Superior temporal gyrus (tissue), 1 donor: Measurements from ENCODE around the gene MORN5.
"Not testable (repeated sequence)": the region's sequence is repeated elsewhere in the genome, so short reads cannot be mapped to it uniquely, and the experiment has no call there.

Experiments
- DNase-seq: peaks from one replicate; pipeline ENCODE4 v3.0.0-alpha.2; 2016; ENCODE audit errors: extremely low spot score

Gene MORN5

DNA sequence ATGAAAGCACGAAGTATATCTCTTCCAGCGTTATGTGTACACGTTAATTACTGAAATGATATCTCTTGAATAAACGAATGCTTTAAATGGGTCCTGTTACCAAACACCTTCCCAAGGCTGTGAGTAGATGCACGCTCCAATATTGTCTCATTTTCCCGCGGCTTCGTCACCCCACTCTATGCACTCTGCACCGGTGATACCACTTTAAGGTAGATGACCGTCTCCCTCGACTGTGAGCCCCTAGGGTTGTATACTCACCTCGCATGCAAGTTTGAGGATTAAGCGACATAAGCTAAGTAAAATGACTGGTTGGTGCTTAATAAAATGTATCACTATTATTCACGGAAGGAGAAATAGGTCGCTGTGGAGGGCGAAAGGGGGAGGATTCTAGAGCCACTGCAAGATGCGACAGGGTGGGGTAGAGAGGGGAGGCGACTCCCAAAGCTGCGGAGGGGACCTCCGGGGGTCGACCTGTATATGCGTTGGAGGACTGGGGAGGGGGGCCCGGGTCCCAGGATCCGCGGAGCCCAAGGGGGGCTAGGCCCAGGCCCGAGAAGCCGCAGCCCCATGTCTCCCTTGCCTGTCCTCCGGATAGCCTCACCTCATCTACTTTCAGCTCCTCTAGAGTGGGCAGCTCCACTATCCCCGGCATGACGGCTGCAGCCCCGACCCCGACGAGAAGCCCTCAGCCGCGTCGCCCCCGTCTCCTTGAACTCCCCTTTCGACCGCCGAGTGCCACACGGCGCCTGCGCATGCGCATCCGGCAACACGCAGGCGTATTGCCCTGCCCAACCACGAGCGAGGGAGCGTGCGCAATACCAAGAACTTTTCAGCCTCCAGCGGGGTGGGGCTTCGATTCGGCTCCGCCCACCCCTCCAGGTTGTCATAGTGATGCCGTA lies at the start of gene MORN5, which contains the start of gene NDUFA8:
TSS of gene MORN5 (plus strand) at position 883 of the 899 bp plus-strand sequence. CDS start 65 bp downstream, outside the sequence.
TSS of gene NDUFA8 (minus strand) at position 754 of the 899 bp plus-strand sequence. CDS start at position 652, 102 bp downstream.
- peak; percentile 97 for DNase-seq

DNA sequence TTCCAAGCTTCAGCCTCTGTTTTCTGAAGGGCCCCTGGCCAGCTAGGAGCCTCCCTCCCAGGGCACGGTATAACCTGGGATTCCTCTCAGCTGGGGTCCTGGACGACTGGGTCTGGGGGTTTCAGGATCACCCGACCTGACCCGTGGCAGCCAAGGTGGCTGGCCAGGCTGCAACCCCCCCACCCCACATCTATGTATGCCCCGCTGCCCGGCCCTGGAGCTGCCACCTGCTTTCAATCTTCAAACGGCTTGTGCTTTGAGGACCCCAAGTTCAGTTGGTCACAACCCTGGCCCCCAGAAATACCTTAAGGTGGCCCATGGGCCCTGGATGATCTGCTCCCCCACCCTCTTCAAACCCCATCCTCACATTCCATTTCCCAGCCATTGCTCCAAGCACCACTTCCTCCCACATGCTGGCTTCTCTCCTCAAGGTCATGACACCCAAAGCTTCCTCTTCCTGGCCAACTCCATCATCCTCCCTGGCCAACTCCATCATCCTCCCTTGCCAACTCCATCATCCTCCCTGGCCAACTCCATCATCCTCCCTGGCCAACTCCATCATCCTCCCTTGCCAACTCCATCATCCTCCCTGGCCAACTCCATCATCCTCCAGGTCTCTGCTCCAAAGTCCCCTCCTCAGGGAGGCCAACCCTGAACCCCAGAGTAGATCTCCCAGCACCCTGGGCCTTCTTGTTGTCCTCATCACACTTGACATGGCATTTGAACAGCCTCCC lies 49.4 kb upstream of the MORN5 start:
- DNase-seq: no peak

DNA sequence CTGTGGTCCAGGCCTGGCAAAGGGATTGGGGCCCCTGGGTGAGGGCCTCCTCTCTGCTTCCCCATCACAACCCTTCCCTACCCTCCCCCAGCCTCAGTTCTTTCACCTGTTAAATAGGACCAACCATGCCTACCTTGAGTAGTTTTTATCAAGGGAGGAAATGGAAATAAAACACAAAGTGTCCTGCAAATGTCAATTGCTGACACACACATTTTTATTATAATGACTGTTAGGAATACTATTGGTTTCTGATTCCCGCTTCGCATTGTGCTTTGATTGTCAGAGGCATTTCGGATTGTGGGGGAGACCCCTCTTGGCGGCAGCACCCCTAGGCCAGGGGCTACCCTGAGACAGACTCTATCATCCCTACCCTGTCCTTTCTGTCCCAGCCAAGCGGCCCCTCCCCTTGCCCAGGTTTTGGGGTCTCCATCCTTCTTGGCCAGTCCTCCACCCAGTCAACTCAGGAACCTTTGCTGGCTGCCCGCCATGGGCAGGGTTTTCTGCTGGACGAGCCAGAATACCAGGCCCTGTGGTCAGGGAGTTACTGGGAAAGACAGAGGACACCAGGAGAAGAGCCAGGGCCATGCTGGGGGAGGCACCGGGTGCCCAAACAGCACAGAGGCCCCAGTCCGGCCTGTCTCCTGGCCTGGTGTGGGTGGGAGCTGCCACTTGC lies 48.2 kb upstream of the MORN5 start:
- no peak for DNase-seq

DNA sequence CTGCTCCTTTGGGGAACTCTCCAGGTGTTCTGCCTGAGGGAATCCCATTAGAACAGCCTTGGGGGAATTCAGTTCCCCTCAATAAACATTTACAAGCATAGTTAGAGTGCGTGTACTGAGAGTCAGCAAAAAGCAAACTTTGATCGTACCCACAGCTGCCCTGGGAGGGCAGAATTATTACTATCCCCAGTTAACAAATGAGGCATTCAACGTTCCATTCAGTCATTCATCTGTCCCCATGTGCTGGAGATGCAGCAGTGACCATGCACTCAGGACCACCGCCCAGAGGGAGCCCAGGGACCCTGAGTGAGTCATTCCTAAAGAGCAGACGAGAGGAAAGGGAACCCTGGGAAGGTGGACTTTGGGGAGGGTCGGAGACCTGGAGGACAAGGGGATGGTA lies 47.5 kb upstream of the MORN5 start:
- no peak for DNase-seq

DNA sequence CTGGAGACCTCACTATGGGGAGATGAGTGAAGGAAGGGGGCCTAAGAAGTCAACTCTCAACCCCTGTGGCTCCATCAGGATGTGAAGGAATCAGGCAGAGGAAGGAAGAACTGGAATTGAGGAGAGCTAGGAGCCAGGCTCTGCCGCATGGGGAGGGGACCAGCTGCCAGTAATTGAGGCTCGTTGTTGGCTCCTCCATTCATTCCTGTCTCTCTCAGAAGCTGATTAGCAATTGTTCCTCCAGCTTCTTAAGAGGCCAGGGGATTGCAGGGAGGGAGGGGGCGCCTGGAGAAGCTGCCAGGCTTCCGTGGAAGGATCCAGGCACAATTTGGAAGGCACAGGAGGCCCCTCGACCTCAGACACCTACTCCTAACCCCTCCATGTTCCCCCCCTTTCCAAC lies 46.1 kb upstream of the MORN5 start:
- no peak for DNase-seq

DNA sequence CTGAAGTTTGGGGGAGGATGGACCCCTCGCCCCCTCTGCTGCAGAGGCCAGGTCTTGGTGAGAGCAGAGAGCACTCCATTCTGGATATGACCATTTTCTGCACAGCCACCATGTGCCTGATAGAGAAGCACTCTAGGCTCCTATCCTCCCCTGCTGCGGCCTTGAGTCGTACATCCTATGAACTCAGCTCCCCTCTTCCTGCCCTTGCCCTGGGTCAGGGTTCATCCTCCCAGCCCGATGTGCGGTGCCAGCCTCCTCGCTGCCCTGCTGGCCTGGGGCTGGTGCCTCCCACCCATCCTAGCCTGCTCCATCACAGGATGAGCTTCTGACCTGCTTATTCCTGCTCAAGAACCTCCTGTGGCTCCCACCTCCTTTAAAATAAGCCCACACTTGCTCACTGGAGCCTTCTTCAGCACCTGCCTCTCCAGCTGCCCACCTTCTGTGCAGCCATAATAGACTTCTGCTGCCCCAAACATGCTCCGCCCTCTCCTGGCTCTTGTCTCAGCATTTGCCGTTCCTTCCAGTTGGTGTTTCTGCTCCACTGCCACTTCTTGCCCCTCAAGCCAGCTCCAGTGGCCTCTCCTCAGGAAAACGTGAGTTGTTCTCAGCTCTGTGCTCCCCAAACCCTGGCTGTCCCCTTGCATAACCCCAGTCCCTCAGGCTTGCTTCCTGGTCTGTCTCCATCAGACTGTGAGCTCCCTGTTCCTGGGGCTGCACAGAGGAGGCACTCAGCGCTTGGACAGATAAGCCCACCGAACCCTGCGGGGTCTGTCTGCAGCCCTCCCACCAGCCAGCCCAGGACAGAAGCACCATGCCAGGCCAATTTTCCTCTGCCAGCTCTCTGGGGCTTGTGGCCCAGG lies 44.3 kb upstream of the MORN5 start:
- DNase-seq: no peak

DNA sequence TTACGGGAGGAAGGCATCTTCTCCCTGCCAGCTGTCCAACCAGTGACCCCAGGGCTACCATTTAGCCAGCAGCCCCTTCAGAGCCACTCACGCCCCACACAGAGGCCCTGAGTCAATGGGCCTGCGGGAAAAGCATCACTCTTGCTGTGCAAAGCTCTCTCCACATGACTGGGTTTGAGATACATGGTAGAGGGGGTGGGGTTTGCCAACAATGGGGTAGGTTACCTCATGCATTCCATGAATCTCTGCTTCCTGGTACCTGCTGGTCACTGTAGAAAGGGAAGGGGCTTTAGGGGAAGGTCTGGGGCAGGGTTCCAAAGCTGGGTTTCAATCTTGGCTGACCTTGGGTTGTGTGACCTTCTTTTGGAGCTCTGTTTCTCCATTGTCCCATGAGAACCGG lies 43.7 kb upstream of the MORN5 start:
- DNase-seq: no peak

DNA sequence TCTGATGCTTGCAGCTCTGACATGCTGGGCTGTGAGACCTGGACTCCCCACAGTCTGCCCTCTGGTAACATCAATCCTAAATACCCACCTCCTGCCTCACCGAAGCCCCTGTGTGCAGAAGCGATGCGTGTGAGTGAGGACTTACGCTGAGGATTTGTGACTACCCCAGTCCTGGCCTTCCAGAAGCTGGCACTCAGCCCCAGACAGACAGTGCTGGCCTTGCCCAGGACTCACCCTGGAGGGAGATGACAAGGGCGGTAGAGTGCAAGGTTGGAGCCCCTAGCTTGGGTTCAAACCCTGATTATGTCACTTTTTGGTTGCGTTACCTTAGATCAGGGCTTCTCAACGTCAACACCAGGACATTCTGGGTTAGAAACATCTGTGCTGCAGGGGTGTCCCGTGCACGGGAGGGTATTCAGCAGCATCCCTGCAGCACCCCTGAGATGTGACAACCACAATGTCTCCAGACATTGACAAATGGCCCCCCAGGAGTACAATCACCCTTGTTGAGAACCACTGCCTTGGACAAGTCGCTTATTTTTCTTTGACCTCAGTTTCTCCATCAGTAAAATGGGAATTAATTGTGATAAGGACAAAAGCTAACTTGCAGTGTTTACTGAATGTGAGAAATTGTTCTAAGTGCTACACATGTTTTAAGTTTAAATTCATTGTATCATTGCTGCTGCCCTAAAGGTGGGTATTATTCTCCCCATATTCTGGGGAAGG lies 43.1 kb upstream of the MORN5 start:
- DNase-seq: no peak

DNA sequence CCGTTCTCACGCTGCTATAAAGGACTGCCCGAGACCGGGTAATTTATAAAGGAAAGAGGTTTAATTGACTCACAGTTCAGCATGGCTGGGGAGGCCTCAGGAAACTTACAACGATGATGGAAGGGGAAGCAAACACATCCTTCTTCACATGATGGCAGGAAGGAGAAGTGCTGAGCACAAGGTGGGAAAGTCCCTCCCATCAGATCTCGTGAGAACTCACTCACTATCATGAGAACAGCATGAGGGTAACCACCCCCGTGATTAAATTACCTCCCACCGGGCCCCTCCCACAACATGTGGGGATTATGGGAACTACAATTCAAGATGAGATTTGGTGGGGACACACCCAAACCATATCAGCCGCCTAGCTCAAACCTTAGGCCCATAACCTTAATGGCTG lies 42.5 kb upstream of the MORN5 start:
- not testable (repeated sequence) for DNase-seq

DNA sequence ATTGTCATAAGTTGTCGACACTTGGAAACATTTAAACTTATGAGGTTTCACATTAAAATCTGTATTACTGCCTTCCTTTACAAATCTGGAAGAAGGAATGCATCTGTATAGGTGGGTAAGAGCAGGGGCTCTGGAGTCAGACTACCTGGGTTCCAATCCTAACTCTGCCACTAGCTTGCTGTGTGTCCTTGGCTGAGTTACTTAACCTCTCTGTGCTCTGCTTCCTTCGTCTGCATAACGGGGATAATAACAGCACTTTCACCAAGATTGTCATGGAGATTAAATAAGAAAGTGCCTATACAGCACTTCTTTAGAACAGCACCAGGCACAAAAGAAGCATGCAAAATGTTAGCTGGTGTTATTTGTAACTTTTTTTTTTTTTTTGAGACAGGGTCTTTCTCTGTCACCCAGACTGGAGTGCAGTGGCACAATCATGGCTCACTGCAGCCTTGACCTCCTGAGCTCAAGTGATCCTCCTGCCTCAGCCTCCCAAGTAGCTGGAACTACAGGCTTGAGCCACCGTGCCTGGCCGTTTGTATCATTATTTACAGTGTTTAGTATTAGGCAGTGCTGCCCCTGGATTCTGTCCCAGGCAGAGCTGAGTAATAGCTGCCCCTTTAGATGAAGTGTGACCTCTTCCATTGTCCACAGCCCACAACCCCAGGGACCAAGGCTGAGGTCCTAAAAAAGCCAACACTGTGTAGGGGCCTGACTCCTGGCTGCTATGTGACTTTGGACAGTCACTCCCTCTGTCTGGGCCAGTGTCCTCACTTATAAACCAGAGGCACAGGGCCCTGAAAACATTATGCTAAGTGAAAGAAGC lies 41.2 kb upstream of the MORN5 start:
- DNase-seq: no peak

DNA sequence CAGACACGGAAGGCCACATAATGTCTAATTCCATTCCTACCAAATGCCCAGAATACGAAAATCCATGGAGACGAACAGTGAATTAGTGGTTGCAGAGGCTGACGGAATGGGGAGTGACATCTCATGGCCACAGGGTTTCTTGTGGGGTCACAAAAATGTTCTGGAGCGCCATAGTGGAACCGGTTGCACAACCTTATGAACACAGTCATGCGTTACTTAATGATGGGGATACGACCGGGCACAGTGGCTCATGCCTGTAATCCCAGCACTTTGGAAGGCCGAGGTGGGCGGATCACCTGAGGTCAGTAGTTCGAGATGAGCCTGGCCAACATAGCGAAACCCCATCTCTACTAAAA lies 40.6 kb upstream of the MORN5 start:
- no peak for DNase-seq

DNA sequence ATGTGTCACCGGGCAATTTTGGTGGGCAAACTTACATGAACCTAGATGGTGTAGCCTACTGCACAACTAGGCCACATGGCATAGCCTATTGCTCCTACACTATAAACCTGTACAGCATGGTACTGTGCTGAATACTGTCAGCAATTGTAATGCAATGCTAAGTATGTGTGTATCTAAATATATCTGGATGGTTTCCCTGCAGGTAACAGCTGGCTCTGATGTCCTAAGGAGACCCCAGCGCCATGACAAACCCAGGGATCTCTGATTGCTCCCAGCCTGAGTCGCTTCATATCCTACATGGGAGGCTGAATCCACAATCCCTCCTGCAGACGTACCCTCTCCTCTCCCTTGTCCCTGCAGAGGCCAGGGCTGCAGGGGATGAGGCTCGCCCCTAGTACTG lies 40.0 kb upstream of the MORN5 start:
- DNase-seq: no peak

DNA sequence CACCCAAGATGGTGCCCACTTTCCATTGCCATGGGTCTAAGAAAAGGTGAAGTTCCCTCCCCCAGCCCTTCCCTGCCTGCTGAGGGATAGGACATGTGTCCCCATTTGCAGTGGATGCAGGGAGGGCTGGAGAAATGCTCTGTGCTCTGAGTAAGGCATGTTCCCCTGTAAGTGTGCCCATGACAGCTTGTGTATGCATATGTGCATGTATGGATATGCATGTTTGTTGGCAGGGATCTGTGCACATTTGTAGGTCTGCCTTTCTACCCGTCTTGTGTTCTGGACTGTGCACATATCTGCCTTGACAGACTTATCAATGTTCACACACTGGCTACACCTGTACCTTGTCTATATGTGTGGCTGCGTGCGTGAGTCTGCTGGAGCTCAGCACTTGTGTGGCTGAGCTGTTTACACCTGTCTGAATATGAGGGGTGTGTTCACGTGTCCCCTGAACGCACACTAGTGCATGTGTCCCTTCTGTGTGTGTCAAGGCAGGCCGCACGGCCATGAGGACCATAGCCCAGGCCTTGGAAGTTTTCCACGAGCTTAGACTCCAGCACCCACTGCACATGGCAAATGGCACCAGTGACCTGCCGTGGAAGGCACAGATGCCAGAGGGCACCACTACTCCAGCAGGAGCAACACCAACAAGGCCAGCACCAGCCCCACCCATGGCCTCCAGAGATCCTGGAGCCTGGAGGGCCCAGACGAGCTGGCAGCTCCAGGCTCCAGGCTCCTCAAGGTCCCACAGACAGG lies 39.2 kb upstream of the MORN5 start:
- DNase-seq: no peak

DNA sequence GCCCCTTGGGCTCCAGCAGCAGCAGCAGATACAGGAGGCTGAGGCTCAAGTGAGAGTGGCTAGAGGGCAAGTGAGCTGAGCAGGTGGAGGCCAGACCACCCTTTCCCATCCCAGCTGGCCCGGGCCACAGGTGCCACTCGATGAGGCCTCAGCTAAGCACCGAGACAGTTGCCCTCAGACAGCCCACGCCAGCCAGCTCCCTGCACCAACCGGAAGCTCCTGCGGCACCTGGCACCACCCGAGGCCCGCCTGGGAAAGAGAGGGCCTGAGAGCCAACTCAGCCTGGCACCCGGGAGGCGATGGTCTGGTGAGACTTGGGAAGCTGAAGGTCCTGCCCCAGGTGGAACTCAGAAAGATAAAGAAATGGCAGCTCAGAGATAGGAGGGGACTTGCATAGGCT lies 38.3 kb upstream of the MORN5 start:
- no peak for DNase-seq

DNA sequence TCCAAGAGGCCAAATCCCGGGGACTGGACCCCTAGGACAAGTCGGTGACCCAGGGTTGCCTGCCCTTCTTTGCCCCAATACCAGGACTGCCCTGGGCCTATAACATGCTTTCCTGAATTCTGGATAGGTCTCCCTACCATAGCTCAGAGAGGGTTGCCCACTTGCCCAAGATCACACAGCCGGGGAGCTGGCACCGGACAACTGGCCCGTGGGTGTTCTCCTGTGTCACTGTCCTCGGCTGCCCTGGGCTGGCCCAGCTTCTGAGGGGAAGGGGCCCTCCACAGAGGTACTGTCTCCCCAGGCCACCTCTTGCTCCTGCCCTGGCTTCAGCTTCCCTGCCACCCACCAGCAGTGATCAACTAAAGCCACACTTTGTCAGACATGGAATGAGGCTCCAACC lies 37.8 kb upstream of the MORN5 start:
- no peak for DNase-seq

DNA sequence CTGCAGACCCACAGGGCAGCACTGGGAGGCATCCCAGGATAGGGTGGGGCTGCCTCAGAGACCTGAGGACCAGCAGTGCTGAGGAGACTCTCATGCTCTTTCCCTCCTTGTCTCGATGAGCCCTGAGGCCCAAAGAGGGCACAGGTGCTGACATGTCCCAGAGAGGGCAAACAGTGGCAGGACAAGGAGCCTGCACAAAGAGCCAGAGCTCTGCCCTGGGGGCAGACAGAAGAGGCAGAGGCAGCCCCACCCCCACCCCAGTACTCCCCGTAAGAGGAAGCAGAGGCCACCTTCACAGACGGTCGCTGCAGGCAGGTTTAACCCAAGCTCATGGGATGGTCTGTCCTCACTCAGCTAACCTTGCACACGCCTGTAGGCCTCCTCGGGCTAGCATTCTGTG lies 37.2 kb upstream of the MORN5 start:
- no peak for DNase-seq

DNA sequence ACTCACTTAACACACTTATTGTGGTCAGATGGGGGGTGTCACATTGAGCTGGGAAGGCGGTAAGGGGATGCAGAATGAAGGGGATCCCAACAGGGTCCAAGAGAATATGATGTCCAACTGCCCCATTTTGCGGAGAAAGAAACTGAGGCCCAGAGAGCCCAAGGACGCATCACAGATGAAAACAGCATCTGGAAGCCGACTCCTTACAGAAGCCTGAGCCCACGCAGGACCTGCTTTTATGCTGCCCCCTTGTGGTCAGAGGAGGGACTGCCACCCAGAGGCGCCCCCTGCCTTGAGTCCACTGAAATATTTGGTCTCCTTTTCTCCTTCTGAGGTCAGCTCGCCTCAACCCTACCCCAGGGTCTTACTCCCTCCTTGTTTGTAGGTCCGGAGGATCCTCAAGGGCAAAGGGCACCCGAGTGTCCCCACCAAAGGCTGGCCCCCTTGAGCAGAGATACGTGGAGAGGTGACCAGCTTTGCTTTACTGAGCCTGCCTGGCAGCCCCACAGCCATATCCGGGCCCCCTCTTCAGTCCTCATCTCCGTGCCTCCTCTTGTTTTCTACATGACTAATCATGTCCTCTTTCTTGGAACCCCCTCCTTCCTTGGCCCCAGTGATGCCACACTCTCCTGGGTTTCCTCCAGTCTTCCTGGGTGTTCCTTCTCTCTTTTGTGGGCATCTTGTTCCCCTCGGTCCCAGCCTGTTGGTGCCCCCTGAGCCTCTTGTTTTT lies 36.6 kb upstream of the MORN5 start:
- DNase-seq: peak; percentile 89

DNA sequence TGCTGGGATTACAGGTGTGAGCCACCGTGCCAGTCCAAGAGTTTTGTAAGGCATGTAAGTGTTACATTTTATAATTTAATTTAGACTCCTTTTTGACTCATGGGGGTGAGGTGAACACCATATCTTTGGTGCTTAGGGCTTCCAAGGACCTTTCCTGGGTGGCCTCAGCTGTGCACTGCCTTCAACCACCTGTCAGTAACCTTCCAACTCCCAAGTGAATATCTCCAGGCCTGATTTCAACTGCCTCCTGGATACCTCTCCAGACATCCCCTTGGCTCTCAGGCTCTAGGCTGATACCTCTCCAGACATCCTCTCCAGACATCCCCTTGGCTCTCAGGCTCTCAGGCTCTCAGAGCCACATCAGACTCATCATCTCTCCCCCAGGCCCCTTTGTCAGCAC lies 35.7 kb upstream of the MORN5 start:
- no peak for DNase-seq

DNA sequence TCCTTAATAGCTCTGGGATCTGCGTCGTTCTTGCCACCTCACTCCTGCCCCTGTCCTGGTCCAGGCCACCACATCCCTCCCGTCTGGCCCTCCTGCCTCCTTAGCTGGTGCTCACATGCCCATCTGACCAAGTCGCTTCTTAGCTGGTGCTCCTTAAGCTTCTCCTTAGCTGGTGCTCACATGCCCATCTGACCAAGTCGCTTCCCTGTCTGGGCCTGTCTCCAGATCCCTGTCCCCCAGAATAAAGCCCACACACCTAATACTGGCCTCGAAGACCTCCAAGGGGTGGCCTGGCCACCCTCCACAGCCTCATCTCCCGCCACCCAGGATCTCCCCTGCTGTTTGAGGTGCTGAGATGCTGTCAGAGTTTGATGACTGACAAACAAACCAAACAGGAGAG lies 35.2 kb upstream of the MORN5 start:
- DNase-seq: no peak
